ENCODE measurements around the gene FOXRED1. TPM values are rescaled to one million over a fixed set of nuclear protein-coding genes. Genes with fewer than 3 reads are reported as not detected.

The FOXRED1 gene
- total RNA-seq, result 8.5 and 23.2 TPM in 2 replicates

GRCh38 chr11:126268708-126269579 is at the start of gene FOXRED1, which contains the start of gene SRPRA:
Gene FOXRED1, plus strand, starts transcription at chr11:126269154. Its CDS starts 53 bp downstream, at chr11:126269207.
Gene SRPRA, minus strand, starts transcription at chr11:126268895. Its CDS starts 91 bp downstream, at chr11:126268804.

GRCh38 chr11:126282736-126283591 is 14.0 kb downstream of the FOXRED1 start, which contains the start of gene TIRAP:
Gene TIRAP, plus strand, starts transcription at chr11:126283093. Its CDS starts 7,802 bp downstream, at chr11:126290895.

GRCh38 chr11:126303623-126304456 is 34.9 kb downstream of the FOXRED1 start, which contains the start of gene DCPS:
Gene DCPS, plus strand, starts transcription at chr11:126304060. Its CDS starts 21 bp downstream, at chr11:126304081.

Other genes with a start within 250 kb of the FOXRED1 start
- gene CDON, start 206.3 kb upstream of the FOXRED1 start, total RNA-seq, result 3.5 and 7.9 TPM in 2 replicates
- 22.0 and 22.4 TPM in 2 replicates for gene RPUSD4, start 57.5 kb upstream of the FOXRED1 start, total RNA-seq
- 19.2 and 19.7 TPM in 2 replicates for gene FAM118B, start 57.4 kb upstream of the FOXRED1 start, total RNA-seq
- 48.5 and 90.3 TPM in 2 replicates for gene SRPRA, start 259 bp upstream of the FOXRED1 start, total RNA-seq
- 2.9 and 4.2 TPM in 2 replicates for gene TIRAP, start 13.9 kb downstream of the FOXRED1 start, total RNA-seq
- 7.0 and 18.8 TPM in 2 replicates for gene DCPS, start 34.9 kb downstream of the FOXRED1 start, total RNA-seq
- 24.5 and 27.0 TPM in 2 replicates for gene ST3GAL4, start 86.5 kb downstream of the FOXRED1 start, total RNA-seq